HT1080 (cell line): ENCODE results near the gene RPL36A. TPM values are rescaled to one million over a fixed set of nuclear protein-coding genes. Genes with fewer than 3 reads are reported as not detected.

Source experiments
- DNase-seq: peaks from one replicate; pipeline ENCODE4 v3.0.0-alpha.2; 2015; ENCODE audit warnings: low read depth
- polyA plus RNA-seq, 2 experiments: library from polyadenylated mRNA; depleted of rRNA; stranded (reverse); fragments of >200 nt; gene quantifications; 2 replicates each; pipeline ENCODE4 v1.2.3, GENCODE V29; 2015
- total RNA-seq: library from RNA; depleted of rRNA; stranded (reverse); fragments of >200 nt; shearing (Covaris generic); gene quantifications from 2 replicates; pipeline ENCODE4 v1.2.3, GENCODE V29; 2014; rRNA removed

Gene RPL36A
- total RNA-seq, result 1,301 and 1,696 TPM in 2 replicates
- polyA plus RNA-seq (2015; cell fraction: cytosol; rRNA removed), result 2,602 and 3,631 TPM in 2 replicates
- polyA plus RNA-seq (2015; cell fraction: nucleus; rRNA removed), result 747 and 911 TPM in 2 replicates

GRCh38 chrX:101390664-101391525, at the start of gene RPL36A:
Gene RPL36A, plus strand, starts transcription at chrX:101391011. Its CDS starts 33 bp downstream, at chrX:101391044.
- DNase-seq, result peak; percentile 94

- no peak for DNase-seq
Measured at GRCh38 chrX:101347859-101348451, 42.9 kb upstream of the RPL36A start.

- DNase-seq, result peak; percentile 81
Measured at GRCh38 chrX:101348452-101349192, 42.2 kb upstream of the RPL36A start, which contains the start of gene TIMM8A. Gene TIMM8A, minus strand, starts transcription at chrX:101348742. Its CDS starts 78 bp downstream, at chrX:101348664.

- DNase-seq, result no peak
Measured at GRCh38 chrX:101349193-101349562, 41.6 kb upstream of the RPL36A start.

- DNase-seq, result peak; percentile 21
Measured at GRCh38 chrX:101357166-101357795, 33.5 kb upstream of the RPL36A start.

GRCh38 chrX:101359966-101360365, 30.8 kb upstream of the RPL36A start:
- peak; percentile 5 for DNase-seq

GRCh38 chrX:101360390-101360789, 30.4 kb upstream of the RPL36A start:
- DNase-seq, result no peak

GRCh38 chrX:101362116-101362515, 28.7 kb upstream of the RPL36A start:
- no peak for DNase-seq

GRCh38 chrX:101362757-101363156, 28.1 kb upstream of the RPL36A start:
- no peak for DNase-seq

GRCh38 chrX:101365301-101365795, 25.5 kb upstream of the RPL36A start:
- no peak for DNase-seq

GRCh38 chrX:101368800-101369199, 22.0 kb upstream of the RPL36A start:
- DNase-seq, result no peak

- DNase-seq, result no peak
Measured at GRCh38 chrX:101369687-101370086, 21.1 kb upstream of the RPL36A start.

GRCh38 chrX:101370888-101371504, 19.8 kb upstream of the RPL36A start:
- no peak for DNase-seq

GRCh38 chrX:101377547-101377946, 13.3 kb upstream of the RPL36A start:
- no peak for DNase-seq

GRCh38 chrX:101383679-101384205, 7.1 kb upstream of the RPL36A start:
- DNase-seq, result no peak

- DNase-seq, result no peak
Measured at GRCh38 chrX:101385026-101385684, 5.7 kb upstream of the RPL36A start.

- DNase-seq, result no peak
Measured at GRCh38 chrX:101385795-101386541, 4.8 kb upstream of the RPL36A start, which contains the start of gene BTK. Gene BTK, minus strand, starts transcription at chrX:101386191. Its CDS starts 10,907 bp downstream, at chrX:101375284.

- no peak for DNase-seq
Measured at GRCh38 chrX:101386542-101386885, 4.3 kb upstream of the RPL36A start.

- DNase-seq, result no peak
Measured at GRCh38 chrX:101388604-101389003, 2.2 kb upstream of the RPL36A start.
